ENCODE data around the gene MT1A. TPM values are rescaled to one million over a fixed set of nuclear protein-coding genes. Genes with fewer than 3 reads are reported as not detected.

MT1A gene
- total RNA-seq, 1 experiment from 2014 or later: not detected

DNA sequence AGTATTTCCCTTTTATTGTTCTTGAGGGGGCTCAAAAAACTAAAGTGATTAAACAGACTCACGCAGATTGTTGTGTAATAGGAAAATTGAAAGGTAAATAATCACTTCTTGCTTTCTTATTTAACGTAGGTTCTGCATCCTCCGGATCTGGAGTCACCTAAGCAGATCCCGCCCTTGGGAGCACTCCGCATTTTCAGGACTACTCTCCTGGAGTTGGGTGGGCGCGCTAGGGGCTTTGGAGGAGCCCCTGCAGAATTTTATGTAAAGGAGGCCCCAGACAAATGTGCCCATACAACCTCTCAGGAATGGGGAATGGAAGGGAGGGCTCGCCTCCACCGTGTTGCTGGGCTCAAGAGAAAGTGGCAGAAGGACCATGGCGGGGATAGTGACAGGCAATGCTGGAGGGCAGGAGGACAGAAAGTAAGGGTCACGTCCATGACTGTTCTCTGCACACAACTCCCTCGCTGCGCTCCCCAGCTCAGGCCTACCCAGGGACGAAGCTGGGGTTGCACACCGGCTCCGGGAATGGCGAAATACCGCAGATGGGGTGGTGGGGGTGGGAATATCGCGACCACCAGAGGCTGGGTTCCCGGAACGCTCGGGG, 21.8 kb upstream of the MT1A start:
- peaks cover 25 to 36% of the 10 kb centered on the region in 2 experiments for H3K4me1 ChIP-seq (ENCODE audit: control insufficient read depth in 1 of 2, insufficient read depth in 2 of 2, low read length in 2 of 2)
- BruUV-seq (replicated peaks): no TSS peak
- ChIA-PET RAD21 (ENCODE audit: low non-redundant PET in 1 of 2, low total read pairs in 2 of 2, uncharacterized antibody in 2 of 2, unreplicated experiment in 2 of 2) (interaction anchor here in 1 of 2 experiments (0.6 kb wide), 1 partner anchor 8 kb away, joined by 5 read pairs; the partner anchor contains the start of gene MT2A), POLR2A (interaction anchor here (16.1 kb wide), 1 partner anchor 8 kb away, joined by 344 read pairs; the partner anchor contains the start of gene MT1E), CTCF (interaction anchor here (0.6 kb wide), 1 partner anchor 13 kb away, joined by 3 read pairs; no protein-coding TSS in a partner anchor)
- H3K9me2 ChIP-seq (ENCODE audit: insufficient read depth): no peaks in the 10 kb centered on the region
- ATAC-seq (no peak), DNase-seq (ENCODE audit: low read depth, low spot score) (no peak)
- H3K4me3 ChIP-seq (replicated peaks in 1 of 2; ENCODE audit: low read depth in 1 of 2, low read length in 2 of 2): no peak overlapping the region
- TF ChIP-seq EZH2phosphoT487 (IDR thresholded peaks at IDR 0.05; ENCODE audit: borderline replicate concordance) (no peak), SP1 (IDR thresholded peaks at IDR 0.05; ENCODE audit: low read depth) (no peak), ZNF274 (IDR thresholded peaks at IDR 0.05; ENCODE audit: low read depth, low read length) (no peak), CBX3 (IDR thresholded peaks at IDR 0.05; ENCODE audit: low read depth) (no peak), RAD21 (IDR thresholded peaks at IDR 0.05; ENCODE audit: low read depth) (no peak), ELF1 (IDR thresholded peaks at IDR 0.05; ENCODE audit: borderline replicate concordance, low read depth) (no peak), SRF (IDR thresholded peaks at IDR 0.05; ENCODE audit: low read depth) (no peak), TCF7L2 (IDR thresholded peaks at IDR 0.05; ENCODE audit: borderline replicate concordance, extremely low read depth, insufficient read depth, insufficient read length) (no peak), POLR2AphosphoS5 (IDR thresholded peaks at IDR 0.05; ENCODE audit: low read depth, low read length) (no peak), YY1 (IDR thresholded peaks at IDR 0.05; ENCODE audit: extremely low read depth, insufficient replicate concordance, low read depth, low read length) (no peak), ZFX (IDR thresholded peaks at IDR 0.05) (no peak), CEBPB (IDR thresholded peaks at IDR 0.05; ENCODE audit: low read depth) (no peak), FOSL1 (IDR thresholded peaks at IDR 0.05; ENCODE audit: low read depth) (no peak)
- TF ChIP-seq, protein P1, sequence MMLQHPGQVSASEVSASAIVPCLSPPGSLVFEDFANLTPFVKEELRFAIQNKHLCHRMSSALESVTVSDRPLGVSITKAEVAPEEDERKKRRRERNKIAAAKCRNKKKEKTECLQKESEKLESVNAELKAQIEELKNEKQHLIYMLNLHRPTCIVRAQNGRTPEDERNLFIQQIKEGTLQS (IDR thresholded peaks at IDR 0.05): no peak
- TF ChIP-seq, protein P2, sequence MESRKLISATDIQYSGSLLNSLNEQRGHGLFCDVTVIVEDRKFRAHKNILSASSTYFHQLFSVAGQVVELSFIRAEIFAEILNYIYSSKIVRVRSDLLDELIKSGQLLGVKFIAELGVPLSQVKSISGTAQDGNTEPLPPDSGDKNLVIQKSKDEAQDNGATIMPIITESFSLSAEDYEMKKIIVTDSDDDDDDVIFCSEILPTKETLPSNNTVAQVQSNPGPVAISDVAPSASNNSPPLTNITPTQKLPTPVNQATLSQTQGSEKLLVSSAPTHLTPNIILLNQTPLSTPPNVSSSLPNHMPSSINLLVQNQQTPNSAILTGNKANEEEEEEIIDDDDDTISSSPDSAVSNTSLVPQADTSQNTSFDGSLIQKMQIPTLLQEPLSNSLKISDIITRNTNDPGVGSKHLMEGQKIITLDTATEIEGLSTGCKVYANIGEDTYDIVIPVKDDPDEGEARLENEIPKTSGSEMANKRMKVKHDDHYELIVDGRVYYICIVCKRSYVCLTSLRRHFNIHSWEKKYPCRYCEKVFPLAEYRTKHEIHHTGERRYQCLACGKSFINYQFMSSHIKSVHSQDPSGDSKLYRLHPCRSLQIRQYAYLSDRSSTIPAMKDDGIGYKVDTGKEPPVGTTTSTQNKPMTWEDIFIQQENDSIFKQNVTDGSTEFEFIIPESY (IDR thresholded peaks at IDR 0.05; ENCODE audit: extremely low read depth, insufficient replicate concordance, low read length): no peak
- TF ChIP-seq, protein P3, sequence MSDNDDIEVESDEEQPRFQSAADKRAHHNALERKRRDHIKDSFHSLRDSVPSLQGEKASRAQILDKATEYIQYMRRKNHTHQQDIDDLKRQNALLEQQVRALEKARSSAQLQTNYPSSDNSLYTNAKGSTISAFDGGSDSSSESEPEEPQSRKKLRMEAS (IDR thresholded peaks at IDR 0.05): no peak
- no peak overlapping the region for H2AFZ ChIP-seq (ENCODE audit: low read depth, low read length, poor library complexity, severe bottlenecking)
- no peak overlapping the region for H3K27ac ChIP-seq (ENCODE audit: low read depth, low read length)
- H4K20me1 ChIP-seq (ENCODE audit: insufficient read depth): no peaks in the 10 kb centered on the region
- intact Hi-C loops (cut with micrococcal nuclease): no loop called here
- H3K36me3 ChIP-seq (ENCODE audit: control insufficient read depth in 1 of 2, insufficient read depth in 2 of 2, low read length in 2 of 2): no peaks in the 10 kb centered on the region
- no peak overlapping the region for H3K4me2 ChIP-seq (ENCODE audit: low read length)
- no peaks in the 10 kb centered on the region for H3K27me3 ChIP-seq (ENCODE audit: insufficient read depth, low read length)
- H3K9me3 ChIP-seq (ENCODE audit: control insufficient read depth in 1 of 2, insufficient read depth in 1 of 2, low read depth in 1 of 2, low read length in 2 of 2): no peaks in the 10 kb centered on the region
- no peak overlapping the region for H3K9ac ChIP-seq (ENCODE audit: low read length)
- H3K79me2 ChIP-seq (ENCODE audit: insufficient read depth, low read length): no peaks in the 10 kb centered on the region

All from HCT116 (cell line).